Embryonic facial prominence (tissue), 1 donor: ENCODE measurements around the gene SLC37A1.

Experiments used
- DNase-seq: peaks from one replicate; pipeline ENCODE4 v3.0.0-alpha.2; 2016; ENCODE audit errors: extremely low spot score

The SLC37A1 gene

DNA sequence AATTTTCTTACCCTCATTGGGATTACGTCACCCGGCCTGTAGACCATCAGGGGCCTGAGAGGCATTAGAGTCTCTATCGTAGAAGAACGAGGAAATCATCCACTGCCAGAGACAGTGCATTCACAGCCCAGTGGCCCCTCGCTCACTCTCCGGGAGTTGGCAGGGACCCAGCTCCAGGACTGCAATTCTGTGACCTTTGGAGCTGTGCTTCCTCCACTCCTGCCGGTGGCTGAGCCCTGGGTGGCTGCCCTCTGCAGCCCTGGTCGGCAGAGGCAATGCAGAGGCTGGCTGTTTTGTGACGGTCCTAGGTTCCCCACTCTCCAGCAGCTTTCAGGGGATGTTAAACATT, 12.7 kb downstream of the SLC37A1 start:
- DNase-seq = no peak

DNA sequence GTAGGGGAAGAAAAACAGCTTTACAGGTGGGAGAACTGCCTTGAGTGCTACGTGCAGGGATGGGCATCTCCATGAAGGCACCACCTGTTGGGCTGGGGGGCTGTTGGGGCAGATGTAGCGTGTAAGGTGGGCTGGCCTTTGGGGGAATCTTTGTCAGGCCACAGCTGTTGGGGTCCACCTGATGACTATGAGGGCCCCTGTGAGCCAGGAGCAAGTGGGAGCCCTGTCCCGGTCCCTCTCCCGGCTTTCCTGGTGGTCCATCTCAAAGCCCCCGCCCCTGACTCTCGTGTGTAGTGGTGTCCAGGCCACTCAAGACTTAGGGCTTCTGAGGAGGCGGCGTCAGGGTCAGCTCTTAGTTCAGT, 13.5 kb downstream of the SLC37A1 start:
- DNase-seq = no peak

DNA sequence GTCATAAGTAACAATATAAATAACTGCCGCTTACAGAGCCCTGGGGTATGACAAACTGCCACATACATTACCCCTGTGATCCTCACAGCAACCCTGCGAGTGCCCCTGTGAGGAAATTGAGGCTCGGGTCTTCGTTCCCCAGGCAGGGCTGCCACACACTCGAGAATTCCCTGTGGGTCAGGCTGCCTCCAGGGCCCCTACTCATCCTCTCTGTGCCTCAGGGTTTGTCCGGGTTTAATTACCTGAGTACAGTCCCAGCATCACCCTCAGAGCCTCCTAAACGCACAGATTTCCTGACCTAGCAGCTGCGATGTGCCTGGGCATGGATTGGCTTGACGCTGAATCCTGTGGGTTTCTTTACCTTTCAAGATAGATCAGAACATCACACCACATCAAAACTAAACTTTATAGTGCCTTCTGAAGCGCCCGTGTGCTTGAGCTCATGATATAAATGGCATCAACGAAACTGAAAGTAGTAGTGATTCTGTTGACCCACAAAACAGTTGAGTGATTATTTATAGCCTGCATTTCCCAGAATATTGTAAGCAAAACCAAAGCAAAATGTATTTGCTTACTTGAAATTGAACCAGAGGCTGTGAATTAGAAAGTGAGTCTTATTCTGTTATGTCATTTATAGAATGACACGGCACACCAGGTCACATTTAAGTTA, 14.0 kb downstream of the SLC37A1 start:
- DNase-seq = no peak

DNA sequence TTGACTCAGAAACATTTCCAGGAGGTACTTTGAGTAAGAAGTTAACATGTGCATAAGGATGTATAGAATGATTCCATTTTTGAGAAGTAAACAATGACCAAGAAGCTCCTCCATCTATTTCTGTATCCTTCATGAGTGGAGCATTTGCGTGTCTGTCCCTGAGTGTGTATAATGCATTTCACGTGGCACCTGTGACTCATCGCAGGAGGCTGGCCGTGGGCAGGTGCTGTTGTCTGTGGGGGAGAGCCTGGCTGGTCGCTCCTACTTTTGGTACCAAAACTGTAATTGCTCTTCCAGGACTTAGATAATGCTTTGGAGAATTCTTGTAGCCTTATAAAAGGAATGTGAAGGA, 16.5 kb downstream of the SLC37A1 start:
- no peak for DNase-seq

DNA sequence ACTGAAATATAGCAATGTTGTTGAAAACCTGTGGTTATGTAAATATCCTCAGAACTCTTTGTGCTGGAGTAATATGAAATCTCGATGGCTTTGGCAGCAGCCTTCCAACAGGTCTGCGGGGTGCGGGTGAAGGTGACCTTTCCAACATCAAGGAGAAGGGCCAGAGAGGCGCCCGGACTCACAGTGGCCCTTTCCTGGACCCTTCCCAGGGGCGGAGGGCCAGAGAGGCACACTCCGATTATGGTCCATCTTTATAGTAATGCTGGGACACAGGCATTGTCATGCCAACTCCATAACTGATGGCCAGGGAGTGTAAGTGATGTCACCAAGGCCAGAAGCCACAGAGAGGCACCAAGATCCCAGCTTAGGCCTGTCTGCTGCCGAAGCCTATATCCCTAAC, 18.1 kb downstream of the SLC37A1 start:
- DNase-seq = no peak

DNA sequence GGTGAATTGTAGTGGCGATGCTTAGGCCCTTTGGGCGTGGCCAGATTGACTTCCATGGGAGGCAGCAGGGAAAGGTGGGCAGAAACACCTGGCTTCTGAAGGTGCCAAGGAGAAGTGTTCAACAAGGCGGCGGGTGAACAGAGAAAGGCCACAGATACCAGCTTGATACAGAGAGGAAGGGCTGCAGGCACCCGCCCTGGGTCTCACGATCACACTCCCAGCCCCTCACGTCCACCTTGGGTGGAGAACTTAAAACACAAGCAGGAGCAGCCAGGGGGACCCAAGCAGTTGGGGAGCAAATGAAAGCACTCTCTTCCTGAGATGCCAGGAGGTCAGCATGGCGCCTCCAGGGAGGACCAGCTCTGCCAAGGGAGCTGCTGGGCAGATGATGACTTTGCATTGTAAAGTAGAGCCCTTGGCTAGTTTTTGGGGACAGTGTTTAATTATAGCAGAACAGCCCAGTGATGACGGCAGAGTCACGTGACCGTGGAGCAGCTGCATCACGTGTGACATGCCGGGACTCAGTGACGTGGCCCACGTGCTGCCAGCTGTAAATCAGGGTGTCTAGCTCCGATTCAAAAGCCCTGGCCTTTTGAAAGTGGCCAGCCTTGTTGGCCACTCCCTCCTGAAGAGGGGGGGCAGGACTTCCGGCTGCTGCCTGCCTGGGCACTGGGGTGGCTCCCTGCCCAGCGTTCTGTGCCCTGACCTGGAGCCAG, 19.0 kb downstream of the SLC37A1 start:
- no peak for DNase-seq

DNA sequence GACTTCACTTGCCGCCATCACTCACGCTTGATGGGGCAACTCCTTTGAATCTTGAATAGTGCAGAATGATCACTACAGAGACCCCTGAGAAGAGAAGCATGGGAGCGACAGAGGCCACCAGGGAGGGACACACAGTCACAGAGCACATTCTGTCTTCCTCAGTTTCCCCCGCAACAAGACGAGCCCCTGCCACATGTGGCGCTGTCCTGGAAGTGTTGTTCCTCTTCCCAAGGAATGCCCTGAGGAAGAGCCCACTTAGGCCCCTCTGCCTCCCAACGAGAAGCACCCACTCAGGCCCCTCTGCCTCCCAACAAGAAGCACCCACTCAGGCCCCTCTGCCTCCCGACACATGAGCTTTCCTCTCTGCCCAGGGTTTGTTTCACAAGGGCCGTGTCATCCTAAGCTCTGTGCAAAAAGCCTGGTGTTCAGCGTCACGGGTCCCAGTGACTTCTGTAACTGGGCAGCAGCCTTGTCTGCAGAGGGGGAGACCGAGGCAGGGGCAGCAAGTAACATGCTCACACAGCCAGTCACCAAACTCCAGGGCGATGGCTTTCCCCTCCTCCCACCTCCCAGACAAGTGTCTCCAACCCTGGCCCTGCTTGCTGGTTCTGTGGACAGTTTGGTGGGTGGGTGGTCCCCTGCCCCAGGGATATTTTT, 19.8 kb downstream of the SLC37A1 start:
- no peak for DNase-seq

DNA sequence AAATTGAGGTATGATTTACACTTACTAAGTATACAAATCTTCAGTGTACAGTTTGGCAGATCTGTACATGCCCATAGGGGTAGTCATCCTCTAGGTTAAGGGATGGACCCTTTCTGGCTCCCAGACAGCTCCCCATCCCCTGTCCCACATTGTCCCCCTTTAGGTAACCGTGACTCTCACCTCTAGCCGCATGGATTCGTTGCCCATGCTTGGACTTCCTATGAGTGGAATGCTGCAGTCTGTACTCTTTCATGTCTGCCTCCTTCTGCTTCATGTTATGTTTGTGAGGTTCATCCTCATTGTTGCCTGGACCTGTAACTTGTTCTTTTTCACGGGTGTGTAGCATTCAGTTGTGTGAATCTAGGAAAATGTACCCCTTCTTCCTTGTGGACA, 20.3 kb downstream of the SLC37A1 start:
- no peak for DNase-seq

DNA sequence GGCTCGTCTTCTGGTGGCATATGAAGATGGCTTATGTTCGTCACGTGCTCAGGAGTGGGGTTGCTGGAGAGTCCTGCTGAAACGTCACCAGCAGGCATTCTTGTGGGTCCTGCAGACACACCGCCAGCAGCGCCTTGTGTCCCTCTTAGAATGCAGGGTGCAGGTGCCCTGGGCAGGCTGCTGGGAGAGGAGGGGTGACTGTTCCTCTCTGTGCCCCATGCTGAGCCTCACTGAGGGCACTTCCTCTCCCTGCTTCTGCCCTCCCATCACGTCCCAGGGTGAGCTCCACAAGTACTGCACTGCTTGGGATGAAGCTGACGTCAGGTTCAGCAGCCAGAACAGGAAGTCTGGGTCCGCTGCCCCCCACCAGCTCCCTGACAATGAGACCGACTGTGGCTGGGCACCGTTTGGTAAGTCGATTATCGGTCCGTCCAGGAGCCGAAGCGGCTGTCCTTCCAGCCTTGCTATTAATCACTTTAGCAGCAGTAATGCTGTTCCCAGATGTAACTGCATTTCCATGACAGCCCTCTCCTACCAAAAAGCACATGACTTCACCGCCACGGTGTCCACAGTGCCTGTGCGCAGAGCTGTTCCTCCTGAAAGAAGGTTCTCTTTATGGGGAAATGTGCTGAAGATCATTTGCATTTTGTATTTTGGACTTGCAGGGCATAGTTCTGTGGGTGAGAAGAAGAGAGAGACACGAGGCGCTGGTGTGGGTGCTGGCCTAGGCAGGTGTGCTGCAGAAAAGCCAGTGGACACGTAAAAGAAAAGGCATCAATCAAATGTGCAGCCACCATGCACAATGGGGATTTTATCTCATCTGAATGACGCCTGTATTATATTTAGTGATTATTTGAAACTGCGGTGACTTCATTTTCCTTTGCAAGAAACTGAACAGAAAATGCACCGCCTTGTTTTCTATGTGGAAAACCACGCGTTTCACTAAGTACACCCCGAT, 21.0 kb downstream of the SLC37A1 start:
- DNase-seq = no peak

DNA sequence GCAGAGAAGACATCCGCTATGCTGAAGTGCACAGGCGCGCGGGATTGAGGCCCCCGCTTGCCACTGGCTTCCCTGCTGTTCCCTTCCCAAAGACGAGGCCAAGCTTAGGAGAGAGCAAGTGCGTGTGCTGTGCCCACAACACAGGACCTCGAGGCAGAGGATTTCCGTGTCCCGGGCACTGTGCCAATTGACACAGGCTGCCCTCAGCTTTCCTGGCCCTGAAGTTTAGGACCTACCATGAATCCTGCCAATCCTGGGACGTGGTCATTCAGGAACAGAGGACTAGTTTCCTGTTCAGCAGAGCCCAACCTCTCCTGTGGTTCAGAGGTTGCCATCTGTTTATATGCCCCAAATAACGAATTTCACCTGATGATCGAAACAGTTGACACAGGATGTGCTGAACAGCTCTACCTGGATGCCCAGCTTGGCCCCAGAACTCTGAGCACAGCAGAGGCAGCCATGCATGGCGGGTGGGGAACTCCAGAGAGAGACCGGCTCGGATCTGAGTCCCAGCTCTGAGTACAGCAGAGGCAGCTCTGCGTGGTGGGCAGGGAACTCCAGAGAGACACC, 22.0 kb downstream of the SLC37A1 start:
- no peak for DNase-seq

DNA sequence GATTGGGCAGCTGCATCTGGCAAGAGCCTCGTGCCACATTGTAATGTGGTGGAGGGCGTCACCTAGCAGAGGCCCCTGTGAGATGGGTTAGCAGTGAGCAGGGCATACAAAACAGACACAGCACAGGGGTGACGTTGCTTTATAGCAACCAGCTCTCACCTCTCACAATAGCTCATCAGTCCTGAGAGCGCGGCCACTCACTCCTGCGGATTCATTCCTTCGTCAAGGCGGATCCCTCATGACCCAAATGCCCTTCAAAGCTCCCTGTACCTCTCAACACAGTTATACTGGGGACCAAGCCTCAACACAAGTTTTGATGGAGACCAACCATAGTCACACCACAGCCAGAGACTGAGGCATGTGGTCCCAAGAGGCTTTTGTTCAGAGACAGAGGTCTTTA, 22.9 kb downstream of the SLC37A1 start:
- no peak for DNase-seq

DNA sequence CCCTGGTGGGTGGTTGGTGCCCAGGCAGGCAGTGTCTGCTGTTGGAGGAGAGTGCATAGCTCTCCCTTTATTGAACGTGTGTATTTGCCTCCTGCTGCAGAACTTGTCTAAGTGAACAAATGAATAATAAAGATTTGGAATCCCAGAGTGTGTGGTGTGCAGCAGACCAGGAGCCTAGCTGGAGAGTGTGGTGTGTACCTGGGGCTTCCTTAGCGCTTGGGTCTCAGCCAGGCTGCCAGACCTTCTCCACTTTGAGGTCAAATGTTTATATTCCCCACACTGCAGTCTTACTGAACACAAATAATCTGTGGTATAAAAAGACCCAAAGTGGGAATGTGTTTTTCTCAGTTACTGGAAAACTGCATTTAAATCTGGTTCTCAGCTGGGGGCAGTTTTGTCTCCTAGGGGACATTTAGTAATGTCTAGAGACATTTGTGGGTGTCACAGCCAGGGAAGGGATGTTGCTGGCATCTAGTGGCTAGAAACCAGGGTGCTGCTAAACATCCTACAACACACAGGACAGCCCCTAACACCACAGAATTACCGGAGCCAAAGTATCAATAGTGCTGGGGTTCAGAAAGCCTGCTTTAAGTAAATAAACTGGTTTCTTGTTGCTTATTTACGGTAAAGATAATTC, 23.6 kb downstream of the SLC37A1 start:
- DNase-seq = no peak

DNA sequence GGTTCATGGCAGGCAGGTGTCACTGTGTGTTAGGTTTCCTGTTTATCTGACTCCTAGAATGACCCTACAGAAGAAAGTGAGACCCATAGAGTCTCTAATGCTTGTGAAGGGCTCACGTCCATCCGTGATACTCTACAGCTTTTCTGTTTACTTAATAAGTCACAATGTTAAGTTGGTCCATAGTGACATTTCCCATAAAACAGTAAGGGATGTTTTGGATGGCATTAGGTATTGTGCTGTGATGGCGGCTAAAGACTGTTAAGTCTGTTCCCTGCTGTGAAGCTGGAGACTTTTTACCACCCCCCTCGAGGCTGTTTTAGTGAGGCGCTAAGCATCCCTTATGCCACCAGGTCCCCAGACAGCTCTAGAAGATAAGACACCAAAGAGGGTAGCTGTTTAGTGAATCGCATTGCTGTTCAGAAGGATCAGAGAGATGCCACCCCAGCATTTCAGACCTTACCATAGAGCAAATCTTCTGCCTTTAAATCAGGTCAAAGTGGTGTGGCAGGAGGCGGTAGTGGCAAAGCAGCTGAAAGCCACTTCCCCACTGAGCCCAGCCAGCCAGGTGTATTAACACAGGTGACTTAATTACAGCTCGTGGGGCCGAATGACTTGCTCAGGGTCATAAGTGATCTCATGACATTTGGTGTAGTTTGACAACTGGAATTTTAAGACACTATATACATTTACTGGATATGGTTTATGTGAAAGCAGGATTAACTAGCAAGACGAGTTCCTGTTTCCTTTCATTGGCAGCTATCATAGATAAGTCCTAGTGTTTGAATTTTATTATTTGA, 25.0 kb downstream of the SLC37A1 start:
- DNase-seq = no peak

DNA sequence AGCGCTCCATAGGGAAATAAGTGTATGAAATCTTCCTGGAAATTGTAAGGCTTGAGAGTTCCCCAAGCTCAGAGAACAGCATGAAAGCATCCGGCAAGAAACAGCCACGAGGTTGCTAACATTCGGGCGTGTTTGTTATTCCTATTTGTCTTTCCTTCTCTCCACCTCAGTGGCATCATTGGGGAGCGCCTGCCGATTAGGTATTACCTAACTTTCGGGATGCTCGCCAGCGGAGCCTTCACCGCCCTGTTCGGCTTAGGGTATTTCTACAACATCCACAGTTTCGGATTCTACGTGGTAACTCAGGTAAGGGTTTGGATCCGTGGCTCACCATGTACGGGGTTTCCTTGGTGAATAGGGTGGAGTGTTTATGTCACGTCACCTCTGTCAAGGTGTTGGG, 25.7 kb downstream of the SLC37A1 start:
- DNase-seq = no peak

DNA sequence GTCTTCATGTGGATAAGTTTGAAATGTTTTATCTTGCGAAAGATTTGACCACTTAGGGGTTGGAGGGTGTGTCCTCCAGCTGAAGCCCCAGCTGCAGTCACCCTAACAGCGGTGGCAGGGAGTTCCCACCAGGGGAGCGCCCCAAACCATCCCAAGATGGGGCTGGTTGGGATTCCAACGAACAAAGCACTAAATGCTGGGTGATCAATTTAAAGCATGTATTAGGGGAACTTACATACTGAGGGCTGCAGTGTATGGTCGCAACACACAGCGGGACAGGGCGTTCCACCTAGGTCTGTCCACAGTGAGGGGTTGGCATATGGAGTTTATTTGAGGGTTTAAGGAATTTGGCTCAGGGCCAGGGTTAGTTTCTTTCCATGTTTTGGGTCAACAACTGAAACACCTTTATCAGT, 26.3 kb downstream of the SLC37A1 start:
- no peak for DNase-seq

DNA sequence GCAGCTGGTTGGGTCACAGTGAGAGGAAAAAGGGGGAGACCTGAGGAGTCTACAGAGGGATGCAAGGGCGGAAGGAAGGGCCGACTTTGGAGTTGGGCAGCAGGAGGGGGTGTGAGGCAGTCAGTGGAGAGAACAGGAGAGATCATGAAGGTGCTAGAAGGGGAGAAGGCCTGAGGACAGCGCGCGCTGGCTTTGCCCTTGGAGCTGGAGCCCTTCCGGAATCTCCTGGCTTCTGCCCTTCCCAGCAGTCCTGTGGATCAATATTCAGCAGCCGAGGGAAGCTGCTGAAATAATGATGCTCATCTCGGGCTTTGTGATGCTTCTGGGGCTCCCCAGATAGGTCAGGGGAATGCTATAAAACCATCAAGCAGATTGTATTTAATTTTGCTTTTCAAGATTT, 26.7 kb downstream of the SLC37A1 start:
- no peak for DNase-seq

DNA sequence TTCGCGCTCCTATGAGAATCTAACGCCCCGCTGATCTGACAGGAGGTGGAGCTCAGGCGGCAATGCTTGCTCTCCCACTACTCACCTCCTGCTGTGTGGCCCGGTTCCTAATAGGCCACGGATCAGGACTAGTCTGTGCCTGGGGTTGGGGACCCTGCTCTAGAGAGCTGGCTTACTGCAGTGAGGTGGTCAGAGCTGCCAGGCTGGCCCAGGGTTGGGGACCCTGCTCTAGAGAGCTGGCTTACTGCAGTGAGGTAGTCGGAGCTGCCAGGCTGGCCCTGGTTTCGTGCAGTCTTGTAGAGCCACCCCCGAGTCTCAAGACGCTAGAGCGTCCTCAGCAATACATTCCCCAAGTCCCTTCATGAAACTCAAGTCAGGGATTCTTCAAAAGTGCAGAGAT, 27.5 kb downstream of the SLC37A1 start:
- DNase-seq = no peak

DNA sequence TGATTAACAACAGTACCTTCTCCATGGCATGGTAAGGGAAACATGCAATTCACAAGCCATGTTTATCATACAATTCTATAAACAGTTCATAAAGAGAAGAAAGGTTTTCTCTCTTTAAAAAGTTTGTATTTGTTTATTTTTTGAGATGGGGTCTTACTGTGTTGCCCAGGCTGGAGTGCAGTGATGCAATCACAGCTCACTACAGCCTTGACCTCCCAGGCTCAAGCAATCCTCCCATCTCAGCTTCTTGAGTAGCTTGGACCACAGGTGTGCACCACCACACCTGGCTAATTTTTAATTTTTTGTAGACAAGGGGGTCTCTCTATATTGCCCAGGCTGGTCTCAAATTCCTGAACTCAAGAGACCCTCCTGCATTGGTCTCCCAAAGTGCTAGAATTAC, 28.0 kb downstream of the SLC37A1 start:
- DNase-seq = no peak

DNA sequence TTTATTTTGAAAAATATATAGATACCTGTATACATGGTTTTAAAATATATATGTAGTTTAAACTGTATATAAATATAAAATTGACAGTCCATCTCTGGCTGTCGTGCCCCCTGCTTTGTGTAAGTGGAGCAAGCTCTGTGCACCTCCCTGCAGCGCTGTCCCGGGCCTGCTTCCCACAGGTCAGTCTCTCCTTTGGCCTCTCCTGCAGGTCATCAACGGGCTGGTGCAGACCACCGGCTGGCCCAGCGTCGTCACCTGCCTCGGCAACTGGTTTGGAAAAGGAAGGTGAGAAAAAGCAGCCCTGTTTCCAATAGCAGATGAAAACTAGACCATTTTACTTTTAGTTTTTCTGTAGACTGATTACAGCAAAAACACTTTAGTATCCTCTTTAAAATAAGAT, 28.5 kb downstream of the SLC37A1 start:
- DNase-seq = no peak

DNA sequence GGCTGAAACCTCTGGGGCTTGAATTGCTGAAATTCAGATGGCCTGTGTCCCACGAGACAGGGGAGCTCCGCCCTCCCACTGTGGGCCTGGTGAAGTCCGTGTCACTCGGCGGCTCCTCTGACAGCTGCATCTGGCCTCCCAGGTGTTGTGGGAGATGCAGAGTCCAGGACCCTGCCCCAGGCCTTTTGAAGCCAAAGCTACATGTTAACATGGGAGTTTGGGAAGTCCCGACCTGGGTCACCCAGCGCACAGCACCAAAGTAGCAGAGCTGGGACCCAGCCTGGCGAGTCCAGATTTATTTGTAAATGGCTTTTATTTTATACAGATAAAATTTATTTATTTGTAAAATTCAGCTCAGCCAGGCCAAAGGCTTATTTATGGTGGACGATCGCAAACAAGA, 28.9 kb downstream of the SLC37A1 start:
- DNase-seq = no peak
